Measurements from ENCODE around the gene TDO2. TPM values are rescaled to one million over a fixed set of nuclear protein-coding genes. Genes with fewer than 3 reads are reported as not detected.

Gene TDO2
- total and polyA plus RNA-seq, 2 of the 13 experiments (the other 11 are each of a cell fraction or from before 2014, with no cell fraction given) = not detected

DNA sequence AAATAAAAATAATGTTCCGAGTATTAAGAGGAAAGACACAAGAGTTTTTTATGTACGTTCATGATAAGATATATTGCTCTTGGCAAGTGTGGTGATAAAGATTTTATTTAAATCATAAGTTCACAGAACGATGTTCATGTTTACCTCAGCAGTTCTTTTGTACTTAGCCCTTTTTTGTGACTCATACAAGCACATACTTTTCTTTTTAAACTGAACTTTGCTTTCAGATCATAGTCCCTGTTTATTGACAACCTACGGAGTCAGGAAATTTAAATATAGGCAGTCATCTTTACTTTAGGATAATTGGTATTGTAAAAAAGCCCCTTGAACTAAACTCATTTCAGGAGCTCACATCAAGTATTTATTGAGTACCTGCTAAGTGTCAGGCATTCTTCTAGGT, 51.4 kb downstream of the TDO2 start (continued):
- TF ChIP-seq ZNF205 (CRISPR knock-in tag; IDR thresholded peaks at IDR 0.05) (no peak), HOMEZ (CRISPR knock-in tag; IDR thresholded peaks at IDR 0.05; ENCODE audit: low read depth) (peak; percentile 64; the same call in 1 of the 2 replicates), HINFP (CRISPR knock-in tag; IDR thresholded peaks at IDR 0.05; ENCODE audit: low read depth) (no peak), NR1H2 (CRISPR knock-in tag; IDR thresholded peaks at IDR 0.05; ENCODE audit: borderline replicate concordance, low read depth) (no peak), MAFF (IDR thresholded peaks at IDR 0.05; ENCODE audit: low read depth, low read length) (peak; percentile 65), ZKSCAN5 (CRISPR knock-in tag; IDR thresholded peaks at IDR 0.05) (no peak), SKIL (CRISPR knock-in tag; IDR thresholded peaks at IDR 0.05; ENCODE audit: borderline replicate concordance) (no peak), ASH2L (IDR thresholded peaks at IDR 0.05; ENCODE audit: insufficient read length, low read depth, low read length) (peak; percentile 37), HNF4G (IDR thresholded peaks at IDR 0.05; ENCODE audit: borderline replicate concordance, low read depth, low read length) (peak; percentile 46), HNF4G (CRISPR knock-in tag; IDR thresholded peaks at IDR 0.05; ENCODE audit: borderline replicate concordance, low read depth) (no peak), NR0B2 (CRISPR knock-in tag; IDR thresholded peaks at IDR 0.05) (no peak), FOSL1 (CRISPR knock-in tag; IDR thresholded peaks at IDR 0.05; ENCODE audit: borderline replicate concordance) (no peak), NRL (CRISPR knock-in tag; IDR thresholded peaks at IDR 0.05; ENCODE audit: borderline replicate concordance) (no peak), TOE1 (CRISPR knock-in tag; IDR thresholded peaks at IDR 0.05) (no peak), NFYC (CRISPR knock-in tag; IDR thresholded peaks at IDR 0.05) (no peak)
- TF ChIP-seq, protein P1, sequence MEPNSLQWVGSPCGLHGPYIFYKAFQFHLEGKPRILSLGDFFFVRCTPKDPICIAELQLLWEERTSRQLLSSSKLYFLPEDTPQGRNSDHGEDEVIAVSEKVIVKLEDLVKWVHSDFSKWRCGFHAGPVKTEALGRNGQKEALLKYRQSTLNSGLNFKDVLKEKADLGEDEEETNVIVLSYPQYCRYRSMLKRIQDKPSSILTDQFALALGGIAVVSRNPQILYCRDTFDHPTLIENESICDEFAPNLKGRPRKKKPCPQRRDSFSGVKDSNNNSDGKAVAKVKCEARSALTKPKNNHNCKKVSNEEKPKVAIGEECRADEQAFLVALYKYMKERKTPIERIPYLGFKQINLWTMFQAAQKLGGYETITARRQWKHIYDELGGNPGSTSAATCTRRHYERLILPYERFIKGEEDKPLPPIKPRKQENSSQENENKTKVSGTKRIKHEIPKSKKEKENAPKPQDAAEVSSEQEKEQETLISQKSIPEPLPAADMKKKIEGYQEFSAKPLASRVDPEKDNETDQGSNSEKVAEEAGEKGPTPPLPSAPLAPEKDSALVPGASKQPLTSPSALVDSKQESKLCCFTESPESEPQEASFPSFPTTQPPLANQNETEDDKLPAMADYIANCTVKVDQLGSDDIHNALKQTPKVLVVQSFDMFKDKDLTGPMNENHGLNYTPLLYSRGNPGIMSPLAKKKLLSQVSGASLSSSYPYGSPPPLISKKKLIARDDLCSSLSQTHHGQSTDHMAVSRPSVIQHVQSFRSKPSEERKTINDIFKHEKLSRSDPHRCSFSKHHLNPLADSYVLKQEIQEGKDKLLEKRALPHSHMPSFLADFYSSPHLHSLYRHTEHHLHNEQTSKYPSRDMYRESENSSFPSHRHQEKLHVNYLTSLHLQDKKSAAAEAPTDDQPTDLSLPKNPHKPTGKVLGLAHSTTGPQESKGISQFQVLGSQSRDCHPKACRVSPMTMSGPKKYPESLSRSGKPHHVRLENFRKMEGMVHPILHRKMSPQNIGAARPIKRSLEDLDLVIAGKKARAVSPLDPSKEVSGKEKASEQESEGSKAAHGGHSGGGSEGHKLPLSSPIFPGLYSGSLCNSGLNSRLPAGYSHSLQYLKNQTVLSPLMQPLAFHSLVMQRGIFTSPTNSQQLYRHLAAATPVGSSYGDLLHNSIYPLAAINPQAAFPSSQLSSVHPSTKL (CRISPR knock-in tag; IDR thresholded peaks at IDR 0.05) = peak; percentile 73
- TF ChIP-seq, protein P2, sequence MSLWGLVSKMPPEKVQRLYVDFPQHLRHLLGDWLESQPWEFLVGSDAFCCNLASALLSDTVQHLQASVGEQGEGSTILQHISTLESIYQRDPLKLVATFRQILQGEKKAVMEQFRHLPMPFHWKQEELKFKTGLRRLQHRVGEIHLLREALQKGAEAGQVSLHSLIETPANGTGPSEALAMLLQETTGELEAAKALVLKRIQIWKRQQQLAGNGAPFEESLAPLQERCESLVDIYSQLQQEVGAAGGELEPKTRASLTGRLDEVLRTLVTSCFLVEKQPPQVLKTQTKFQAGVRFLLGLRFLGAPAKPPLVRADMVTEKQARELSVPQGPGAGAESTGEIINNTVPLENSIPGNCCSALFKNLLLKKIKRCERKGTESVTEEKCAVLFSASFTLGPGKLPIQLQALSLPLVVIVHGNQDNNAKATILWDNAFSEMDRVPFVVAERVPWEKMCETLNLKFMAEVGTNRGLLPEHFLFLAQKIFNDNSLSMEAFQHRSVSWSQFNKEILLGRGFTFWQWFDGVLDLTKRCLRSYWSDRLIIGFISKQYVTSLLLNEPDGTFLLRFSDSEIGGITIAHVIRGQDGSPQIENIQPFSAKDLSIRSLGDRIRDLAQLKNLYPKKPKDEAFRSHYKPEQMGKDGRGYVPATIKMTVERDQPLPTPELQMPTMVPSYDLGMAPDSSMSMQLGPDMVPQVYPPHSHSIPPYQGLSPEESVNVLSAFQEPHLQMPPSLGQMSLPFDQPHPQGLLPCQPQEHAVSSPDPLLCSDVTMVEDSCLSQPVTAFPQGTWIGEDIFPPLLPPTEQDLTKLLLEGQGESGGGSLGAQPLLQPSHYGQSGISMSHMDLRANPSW (CRISPR knock-in tag; IDR thresholded peaks at IDR 0.05; ENCODE audit: borderline replicate concordance) = no peak

All from HepG2 (cell line).